HL-60 (cell line): ENCODE results near the gene PRKCE.

Source experiments
- GABPA ChIP-seq: IDR thresholded peaks from 2 replicates; pipeline ENCODE4 v1.6.1; 2012; ENCODE audit warnings: low read depth
- POLR2AphosphoS5 ChIP-seq: IDR thresholded peaks from 2 replicates; pipeline ENCODE4 v1.6.1; 2012; ENCODE audit warnings: low read depth
- SPI1 ChIP-seq: IDR thresholded peaks from 2 replicates; pipeline ENCODE4 v1.6.1; 2012; ENCODE audit warnings: low read depth, mild to moderate bottlenecking, borderline replicate concordance
- TF ChIP-seq, protein P1 (sequence below): IDR thresholded peaks from one replicate; pipeline ENCODE4 v1.5.1; 2011; ENCODE audit warnings: low read length, control low read depth, inconsistent platforms; ENCODE audit not compliant: insufficient read depth
- TF ChIP-seq, protein P2 (sequence below): IDR thresholded peaks from 2 replicates; pipeline ENCODE4 v1.6.1; 2012; ENCODE audit warnings: low read depth; ENCODE audit not compliant: insufficient replicate concordance

DNA sequence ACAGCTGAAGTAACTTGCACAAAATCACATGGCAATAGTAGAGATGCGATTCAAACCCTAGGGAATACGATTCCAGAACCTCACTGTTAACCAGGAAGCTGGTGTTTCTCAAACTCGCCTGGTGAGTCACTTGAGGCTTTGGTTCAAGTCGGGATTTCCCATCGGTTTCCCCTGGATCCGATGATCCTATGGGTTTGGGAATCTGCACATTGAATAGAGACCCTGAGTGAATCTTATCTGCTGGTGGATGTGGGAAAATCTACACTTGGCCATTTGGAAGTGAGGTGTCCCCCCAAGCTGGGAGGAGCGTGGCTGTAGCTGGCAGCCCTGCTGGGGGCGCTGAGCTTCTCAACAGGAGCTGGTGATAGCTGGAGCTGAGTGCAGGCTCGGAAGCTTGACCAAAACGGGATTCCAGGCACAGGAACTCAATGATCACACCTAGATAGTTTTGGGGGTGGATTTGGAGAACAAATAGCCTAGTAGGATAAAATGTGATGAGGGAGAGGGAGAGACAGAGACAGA lies 135.4 kb downstream of the PRKCE start:
- TF ChIP-seq, protein P1, sequence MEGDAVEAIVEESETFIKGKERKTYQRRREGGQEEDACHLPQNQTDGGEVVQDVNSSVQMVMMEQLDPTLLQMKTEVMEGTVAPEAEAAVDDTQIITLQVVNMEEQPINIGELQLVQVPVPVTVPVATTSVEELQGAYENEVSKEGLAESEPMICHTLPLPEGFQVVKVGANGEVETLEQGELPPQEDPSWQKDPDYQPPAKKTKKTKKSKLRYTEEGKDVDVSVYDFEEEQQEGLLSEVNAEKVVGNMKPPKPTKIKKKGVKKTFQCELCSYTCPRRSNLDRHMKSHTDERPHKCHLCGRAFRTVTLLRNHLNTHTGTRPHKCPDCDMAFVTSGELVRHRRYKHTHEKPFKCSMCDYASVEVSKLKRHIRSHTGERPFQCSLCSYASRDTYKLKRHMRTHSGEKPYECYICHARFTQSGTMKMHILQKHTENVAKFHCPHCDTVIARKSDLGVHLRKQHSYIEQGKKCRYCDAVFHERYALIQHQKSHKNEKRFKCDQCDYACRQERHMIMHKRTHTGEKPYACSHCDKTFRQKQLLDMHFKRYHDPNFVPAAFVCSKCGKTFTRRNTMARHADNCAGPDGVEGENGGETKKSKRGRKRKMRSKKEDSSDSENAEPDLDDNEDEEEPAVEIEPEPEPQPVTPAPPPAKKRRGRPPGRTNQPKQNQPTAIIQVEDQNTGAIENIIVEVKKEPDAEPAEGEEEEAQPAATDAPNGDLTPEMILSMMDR, result no peak
- no peak for TF ChIP-seq GABPA
- TF ChIP-seq, protein P2, sequence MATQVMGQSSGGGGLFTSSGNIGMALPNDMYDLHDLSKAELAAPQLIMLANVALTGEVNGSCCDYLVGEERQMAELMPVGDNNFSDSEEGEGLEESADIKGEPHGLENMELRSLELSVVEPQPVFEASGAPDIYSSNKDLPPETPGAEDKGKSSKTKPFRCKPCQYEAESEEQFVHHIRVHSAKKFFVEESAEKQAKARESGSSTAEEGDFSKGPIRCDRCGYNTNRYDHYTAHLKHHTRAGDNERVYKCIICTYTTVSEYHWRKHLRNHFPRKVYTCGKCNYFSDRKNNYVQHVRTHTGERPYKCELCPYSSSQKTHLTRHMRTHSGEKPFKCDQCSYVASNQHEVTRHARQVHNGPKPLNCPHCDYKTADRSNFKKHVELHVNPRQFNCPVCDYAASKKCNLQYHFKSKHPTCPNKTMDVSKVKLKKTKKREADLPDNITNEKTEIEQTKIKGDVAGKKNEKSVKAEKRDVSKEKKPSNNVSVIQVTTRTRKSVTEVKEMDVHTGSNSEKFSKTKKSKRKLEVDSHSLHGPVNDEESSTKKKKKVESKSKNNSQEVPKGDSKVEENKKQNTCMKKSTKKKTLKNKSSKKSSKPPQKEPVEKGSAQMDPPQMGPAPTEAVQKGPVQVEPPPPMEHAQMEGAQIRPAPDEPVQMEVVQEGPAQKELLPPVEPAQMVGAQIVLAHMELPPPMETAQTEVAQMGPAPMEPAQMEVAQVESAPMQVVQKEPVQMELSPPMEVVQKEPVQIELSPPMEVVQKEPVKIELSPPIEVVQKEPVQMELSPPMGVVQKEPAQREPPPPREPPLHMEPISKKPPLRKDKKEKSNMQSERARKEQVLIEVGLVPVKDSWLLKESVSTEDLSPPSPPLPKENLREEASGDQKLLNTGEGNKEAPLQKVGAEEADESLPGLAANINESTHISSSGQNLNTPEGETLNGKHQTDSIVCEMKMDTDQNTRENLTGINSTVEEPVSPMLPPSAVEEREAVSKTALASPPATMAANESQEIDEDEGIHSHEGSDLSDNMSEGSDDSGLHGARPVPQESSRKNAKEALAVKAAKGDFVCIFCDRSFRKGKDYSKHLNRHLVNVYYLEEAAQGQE, result no peak
- TF ChIP-seq POLR2AphosphoS5, result no peak
- no peak for TF ChIP-seq SPI1
